K562 (cell line): ENCODE data around the gene SORCS2.

Experiments
- BDP1 ChIP-seq: IDR thresholded peaks from 3 replicates; pipeline ENCODE4 v1.6.1; 2011; ENCODE audit not compliant: insufficient read length, insufficient read depth
- EGR1 ChIP-seq: fragments of 450-650 bp; conservative IDR thresholded peaks from 2 replicates; pipeline ENCODE4 v1.6.1; 2017; ENCODE audit warnings: mild to moderate bottlenecking
- MNT ChIP-seq, 2 experiments: fragments of 450-650 bp; conservative IDR thresholded peaks; 2 replicates each; pipeline ENCODE4 v1.6.1; 2017; ENCODE audit warnings: mild to moderate bottlenecking in 2 of 2, moderate library complexity in 2 of 2
- POLR2A ChIP-seq: fragments of 450-650 bp; conservative IDR thresholded peaks from 2 replicates; pipeline ENCODE4 v1.6.1; 2016
- RAD21 ChIP-seq, 2 experiments: fragments of 250-450 bp in 1 of 2; fragments of 450-650 bp in 1 of 2; sonication (Bioruptor Pico) in 1 of 2; formaldehyde crosslinking in 1 of 2; IDR thresholded peaks in 1 of 2; conservative IDR thresholded peaks in 1 of 2; 2 replicates each; pipeline versions ENCODE4 v1.4.0 to v1.8.0; 2020 to 2022; ENCODE audit warnings: mild to moderate bottlenecking in 2 of 2, moderate library complexity in 1 of 2
- STAG1 ChIP-seq: sonication (generic); formaldehyde crosslinking; IDR thresholded peaks from 2 replicates; pipeline ENCODE4 v1.5.0; 2020; ENCODE audit warnings: missing genetic modification reagents, borderline replicate concordance

GRCh38 chr4:7664106-7664505 is 471.8 kb downstream of the SORCS2 start:
- TF ChIP-seq STAG1: no peak
- no peak for TF ChIP-seq POLR2A
- TF ChIP-seq BDP1: no peak
- no peak for TF ChIP-seq RAD21 (CRISPR knock-in tag; conservative IDR thresholded peaks at IDR 0.05 in 1 of 2, IDR thresholded peaks at IDR 0.05 in 1 of 2)
- TF ChIP-seq EGR1: no peak
- no peak for TF ChIP-seq MNT (conservative IDR thresholded peaks at IDR 0.05)
